NCI-H345 treated with DMSO at 0.1 percent for 48 hours (cell line): ENCODE results near the gene PARS2.
A peak's percentile ranks its signal among the peaks of the same experiment; 100 is the strongest.

Source experiments
- DNase-seq: peaks from one replicate; lab custom pipeline; 2025; ENCODE audit not compliant: unreplicated experiment; lab: John Stamatoyannopoulos, UW

The PARS2 gene

DNA sequence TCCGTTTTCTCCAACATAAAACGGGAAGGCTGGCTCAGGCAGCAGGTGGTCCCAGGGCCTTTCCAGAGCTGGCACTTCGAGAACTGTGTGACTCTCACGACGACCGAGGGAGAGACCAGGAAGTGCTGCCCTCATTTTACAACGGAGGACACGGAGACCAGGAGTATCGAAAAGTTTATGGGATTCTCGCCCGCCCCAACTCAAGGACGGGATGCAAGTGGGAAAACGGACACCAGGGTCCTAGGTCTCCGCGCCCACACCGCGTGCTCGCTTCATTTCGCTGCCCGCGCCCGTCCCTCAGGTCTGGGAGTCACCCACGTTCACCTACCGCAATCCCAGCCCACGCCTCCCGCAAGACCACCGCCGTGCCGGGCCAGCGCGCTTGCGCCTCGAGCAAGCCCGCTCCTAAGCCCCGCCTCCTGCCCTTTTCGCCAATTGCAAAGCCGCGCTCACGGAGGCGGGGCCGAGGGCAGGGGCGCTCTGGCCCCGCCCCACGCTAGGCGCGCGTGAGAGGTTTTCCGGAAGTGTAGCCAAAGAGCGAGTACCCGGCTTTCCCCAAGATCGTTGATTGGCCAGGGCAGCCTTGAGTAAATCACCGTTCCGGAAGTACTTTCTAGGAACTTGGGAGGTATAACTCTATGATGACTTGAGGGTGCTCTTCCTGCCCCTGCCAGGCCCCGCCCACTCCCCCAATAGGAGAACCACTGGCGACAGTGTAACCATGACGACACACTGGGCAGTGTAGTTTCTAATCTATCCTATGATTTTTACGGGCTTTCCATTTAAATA, at the start of gene PARS2:
Gene PARS2 (minus strand): TSS at position 391 of the 789 bp plus-strand sequence. CDS start 5,362 bp downstream, outside the sequence.
- peak; percentile 99 for DNase-seq

DNA sequence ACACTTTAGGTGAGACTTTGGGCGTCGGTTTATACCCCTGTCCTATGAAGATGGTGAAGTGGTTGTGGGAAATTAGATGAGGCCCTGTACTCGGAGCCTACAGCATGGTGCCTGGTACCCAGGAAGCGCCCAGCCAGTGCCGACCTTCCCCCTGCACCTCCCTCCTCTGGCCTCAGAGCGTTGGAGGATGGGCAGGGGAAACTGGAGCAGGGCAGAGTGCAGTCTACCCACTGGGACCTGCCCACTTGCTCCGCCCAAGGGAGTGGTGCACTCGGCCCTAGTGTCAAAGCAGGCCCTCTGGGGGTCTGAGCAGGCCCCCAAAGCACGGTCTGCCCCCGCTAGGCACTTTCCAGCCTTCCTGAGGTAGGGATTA, 49.8 kb upstream of the PARS2 start:
- DNase-seq: no peak

DNA sequence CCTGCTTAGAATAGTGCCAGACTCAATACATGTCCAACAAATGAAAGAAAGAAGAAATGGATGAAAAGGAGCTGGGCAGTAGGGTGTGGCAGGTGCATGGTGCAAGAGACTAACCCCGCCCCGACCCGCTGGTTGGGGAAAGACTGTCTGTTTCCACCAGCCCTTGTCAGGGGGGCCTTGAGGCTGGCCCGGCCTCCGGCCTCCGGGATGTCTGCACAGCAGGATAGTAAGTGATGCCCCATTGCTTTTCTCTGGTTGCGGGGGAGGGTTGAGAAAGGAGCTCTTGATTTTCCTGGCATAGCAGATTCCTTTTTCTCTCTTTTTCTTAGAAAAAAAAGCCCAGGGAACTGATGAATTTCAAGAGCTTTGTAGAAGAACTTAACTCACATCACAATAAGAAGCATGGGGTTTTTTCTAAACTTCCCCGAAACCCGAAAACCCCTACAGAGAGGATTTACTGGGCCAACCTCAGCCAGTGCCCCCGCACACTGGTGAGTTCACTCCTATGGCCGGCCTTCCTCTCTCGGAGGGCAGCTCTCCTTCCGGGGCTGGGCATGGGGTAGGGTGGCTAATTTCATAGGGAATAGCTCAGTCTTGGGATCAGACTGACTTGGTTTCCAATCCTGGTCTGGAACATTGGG, 49.3 kb upstream of the PARS2 start:
- DNase-seq: no peak

DNA sequence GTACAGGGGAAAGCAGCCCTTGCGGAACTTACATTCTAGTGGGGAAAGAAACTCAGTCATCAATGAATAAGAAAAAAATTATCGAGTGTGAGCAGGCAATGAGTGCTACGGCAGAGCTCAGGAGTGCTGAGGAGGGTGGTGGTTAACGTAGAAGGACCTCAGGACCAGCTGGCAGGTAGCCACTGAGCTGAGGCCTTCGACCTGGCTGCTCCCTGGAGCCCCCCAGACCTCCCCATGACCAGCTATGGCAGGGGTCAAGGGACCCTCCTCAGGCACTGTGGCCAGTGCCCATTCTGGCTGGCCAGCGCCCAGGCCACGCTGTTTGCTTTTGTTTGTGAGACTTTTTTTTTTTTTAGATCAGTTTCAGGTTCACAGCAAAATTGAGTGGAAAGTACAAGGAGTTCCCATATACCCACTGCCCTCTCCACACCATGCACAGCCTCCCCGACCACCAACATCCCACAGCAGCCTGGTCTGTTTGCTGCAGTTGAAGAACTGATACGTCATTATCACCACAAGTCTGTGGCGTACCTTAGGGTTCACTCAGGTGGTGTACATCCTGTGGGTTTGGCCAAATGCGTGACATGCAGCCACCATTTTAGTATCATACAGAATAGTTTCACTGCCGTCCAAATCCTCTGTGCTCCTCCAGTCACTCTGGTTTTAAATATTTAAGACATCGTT, 48.6 kb upstream of the PARS2 start:
- DNase-seq: no peak

DNA sequence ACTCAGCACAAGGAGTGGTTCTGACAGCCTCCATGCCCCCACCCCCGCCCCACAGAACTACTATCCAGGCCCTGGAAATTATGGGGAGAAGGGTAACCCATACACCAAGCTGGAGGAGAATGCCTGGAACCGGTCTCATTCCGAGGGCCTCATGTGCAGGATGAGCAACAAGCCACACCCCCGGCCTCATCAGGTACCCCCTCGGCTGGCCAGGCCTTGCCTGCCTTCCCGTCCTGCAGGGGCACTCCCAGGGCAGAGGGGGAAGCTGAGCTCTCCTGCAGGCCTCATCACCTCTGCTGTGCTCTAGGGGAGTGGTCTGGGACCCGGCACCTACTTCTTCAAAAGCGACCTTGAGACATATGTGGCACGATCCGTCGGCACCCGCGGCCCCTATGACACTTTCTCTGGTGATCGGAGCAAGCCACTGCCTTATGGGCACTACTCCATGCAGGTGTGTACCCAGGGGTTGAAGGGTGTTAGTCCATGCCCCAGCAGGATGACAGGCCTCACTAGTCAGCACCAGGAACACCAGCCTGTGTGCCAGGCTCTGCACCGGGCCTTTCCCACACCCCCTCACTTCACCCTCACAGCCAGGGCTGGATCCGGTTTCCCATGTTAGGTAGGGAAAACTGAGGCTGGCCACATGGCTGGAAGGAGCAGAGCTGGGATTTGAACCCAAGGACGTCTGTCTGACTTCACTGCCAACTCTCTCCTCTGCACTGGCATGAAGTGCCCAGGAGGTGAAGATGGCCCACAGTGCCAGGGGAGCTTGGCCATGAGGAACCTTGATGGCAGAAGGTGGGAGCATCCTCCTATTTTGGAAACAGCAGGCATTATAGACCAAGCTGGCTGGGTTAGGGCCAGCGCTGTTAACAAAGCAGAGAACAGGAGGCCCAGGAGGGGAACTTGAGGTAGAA, 47.7 kb upstream of the PARS2 start:
- DNase-seq: no peak

DNA sequence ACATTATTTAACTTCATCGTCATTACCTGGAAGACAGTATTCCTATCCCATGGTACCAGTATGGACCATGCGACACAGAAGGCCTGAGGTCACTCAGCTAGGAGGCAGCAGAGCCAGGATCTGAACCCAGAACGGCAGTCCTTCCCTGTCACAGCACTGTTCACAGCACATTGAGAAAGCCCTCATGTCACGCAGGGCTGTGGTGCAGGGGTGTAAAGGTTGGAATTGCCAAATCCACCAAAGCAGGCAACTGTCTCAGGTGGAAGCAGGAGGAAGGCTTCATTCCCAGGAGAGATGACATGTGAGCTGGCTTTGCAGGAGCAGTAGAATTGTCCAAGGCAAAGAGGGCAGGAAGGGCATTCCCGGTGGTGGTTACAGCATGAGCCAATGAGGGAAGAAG, 46.7 kb upstream of the PARS2 start:
- no peak for DNase-seq

DNA sequence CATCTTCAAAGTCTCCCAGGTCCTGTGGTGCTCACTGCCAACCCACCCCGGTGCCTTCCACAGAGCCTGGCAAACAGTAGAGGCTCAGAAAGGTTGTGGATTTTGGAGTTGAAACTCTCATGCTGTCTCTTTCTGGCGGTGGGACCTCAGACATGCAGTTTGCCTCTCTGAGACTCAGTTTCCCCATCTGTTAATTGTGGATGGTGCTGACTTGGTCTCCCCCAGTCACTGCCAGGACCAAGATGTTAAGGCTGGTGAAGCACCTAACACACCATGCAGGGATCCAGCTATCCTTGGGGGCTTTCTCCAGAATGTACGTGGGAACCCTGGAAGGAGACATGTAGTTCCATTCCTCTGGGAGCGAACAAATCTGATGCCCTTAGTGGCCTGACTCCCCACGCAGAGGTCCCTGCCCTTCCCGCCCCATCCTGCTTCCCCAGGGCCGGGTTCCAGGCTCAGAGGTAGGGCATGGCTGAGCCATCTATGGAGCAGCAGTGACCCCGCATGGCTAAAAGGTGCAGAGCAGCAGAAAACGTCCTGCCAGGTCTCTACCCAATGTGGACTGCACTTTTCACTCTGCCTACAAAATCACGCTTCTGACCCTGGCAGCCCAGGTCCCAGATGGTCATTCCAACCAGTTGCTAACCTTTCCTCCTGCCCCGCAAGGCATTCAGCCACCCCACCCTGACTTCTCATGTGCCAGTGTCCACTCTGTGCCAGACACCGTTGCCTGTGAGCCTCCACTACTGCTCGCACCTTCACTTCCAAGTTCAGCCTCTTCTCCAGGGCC, 46.0 kb upstream of the PARS2 start:
- peak; percentile 30 for DNase-seq

DNA sequence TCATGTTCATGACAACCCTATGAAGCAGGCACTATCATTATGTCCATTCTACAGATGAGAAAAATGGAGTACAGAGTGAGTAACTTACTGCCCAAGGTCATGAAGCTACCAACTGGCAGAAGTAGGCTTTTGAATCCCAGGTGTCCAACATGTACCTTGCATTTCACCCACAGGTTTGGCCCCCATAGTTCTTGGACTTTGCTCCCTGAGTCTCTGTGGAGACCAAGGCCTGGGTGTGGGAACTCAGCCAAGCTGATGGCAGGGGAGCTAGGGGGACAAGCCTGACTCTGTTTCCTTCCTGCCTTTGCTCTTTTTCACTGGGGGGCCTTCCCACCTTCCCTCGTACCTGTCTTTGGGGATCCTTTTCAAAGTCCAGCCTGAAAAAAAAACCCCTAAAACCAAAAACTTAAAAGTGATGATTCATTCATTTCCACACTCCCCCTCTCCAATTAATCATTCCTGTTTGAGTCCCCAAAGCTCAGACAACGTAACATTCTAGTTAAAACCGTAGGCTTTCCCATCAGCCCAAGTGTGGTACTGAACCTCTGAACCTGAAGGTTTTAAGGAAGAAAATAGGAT, 45.3 kb upstream of the PARS2 start:
- DNase-seq: no peak

DNA sequence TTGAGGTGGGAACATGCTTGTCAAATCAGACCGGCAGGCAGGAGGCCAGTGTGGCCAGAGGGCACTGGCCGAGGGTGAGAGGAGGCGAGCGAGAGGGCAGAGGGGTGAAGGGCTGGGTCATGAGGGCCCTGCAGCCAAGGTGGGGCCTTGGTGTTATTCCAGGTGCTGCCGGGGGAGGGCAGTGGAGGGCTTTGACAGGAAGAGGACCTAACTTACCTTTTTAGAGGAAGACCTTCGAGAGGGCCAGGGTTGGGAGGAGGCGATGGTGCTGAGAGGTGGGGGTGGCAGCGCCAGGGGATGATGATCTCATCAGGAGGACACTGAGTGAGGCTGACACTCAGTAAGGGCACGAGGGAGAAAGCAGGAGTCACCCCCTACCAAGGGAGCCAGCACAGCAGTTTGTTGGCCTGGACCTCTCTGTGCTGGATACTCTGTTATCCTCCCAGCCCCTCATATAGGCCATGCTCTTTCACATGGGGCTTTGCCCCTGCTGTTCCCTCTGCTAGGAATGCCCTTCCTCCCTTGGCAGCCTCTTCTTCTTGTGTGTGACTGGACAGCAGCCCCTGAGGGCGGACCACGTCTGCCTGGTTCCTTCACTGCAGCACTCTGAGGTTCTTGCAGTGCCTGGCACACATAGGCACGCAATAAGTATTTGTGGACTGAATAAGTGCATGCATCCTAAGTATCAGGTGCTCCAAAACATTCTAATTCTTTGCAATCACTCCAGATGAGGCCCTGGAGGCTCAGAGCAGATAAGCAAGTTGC, 44.3 kb upstream of the PARS2 start:
- no peak for DNase-seq

DNA sequence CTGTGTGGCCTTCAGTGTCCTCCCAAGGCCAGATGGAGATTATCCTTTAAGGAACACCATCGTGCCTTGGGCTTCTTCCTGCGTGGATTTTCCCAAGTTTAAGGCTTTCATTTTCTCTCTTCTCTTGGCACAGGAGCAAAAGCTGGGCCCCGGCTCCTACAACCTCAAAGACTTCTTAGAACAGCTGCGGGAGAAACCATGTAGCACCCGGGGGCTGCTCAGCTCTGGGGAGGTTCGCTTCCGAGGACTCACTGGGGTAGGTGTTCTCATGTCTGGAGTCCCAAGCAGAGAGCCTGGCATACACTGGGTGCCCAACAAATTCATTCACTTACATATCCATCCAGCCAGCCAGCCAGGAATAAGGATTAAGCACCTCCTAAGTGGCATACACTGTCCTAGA, 43.4 kb upstream of the PARS2 start:
- DNase-seq: no peak

DNA sequence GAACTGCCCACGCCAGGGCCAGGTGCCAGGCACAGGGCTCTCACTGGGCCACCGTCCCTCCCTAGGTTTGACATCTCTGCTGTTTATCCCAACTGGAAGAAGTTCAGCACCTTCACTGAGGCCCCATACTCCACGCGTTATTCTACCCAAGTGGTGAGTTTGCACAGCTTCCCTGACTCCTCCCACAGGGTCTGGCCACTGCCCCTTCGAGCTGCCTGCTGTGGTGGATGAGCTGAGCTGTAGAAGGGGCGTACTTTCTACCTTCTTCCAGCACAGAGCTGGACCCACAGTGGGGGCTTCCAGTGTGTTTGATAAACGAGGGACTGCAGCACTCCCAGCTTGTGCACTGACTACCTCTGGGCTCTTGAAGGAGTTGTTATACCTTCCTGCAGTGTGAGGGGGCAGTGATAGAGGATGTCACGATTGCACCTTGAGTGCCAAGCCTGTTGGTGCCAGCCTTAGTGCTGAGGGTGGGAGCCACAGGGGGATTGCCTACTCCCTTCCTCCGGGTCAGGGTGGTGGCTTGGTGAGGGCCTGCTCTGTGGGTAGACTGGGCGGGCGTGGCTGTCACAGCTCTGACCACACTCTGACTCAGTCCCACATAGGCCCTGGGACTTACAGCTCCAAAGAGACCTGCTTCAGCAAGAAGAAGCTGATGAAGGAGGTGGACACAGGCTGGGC, 42.7 kb upstream of the PARS2 start:
- no peak for DNase-seq

DNA sequence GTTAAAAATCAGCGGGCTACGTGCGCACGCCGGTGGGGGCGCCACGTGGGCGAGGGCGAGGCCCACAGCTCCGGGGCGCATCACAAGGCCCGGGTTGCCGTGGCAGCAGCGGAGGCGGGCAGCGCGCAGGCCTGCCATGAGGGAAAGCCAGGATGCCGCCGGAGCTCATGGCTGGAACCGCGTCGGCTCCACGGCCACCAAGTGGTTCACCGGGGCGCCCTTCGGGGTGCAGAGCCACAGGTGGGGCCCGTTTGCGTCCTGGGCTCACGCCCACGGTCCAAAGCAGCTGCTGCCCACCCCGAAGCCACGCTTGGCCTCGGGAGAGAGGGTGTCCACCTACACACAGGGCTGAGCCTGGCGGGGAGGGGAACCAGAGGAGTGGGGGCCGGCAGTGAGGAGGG, 41.7 kb upstream of the PARS2 start:
- no peak for DNase-seq

DNA sequence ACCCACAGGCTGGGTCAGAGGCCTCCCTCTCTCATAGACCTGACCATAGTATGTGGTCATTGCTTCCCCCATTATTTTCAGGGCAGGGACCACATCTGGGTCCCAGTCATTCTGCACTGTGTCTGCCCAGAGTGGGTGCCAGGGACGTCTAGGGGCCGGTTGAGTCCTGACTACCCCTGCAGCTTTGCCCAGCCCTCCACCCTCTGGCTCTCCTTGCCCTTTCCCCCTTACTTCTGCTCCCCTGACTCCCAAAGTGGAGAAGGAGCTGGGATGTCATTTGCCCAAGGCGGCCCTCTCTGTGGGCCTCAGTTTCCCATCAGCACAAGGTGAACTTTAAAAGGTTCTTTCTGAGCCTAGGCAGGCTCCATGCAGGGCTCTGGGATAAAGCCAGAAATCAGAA, 41.1 kb upstream of the PARS2 start:
- no peak for DNase-seq

DNA sequence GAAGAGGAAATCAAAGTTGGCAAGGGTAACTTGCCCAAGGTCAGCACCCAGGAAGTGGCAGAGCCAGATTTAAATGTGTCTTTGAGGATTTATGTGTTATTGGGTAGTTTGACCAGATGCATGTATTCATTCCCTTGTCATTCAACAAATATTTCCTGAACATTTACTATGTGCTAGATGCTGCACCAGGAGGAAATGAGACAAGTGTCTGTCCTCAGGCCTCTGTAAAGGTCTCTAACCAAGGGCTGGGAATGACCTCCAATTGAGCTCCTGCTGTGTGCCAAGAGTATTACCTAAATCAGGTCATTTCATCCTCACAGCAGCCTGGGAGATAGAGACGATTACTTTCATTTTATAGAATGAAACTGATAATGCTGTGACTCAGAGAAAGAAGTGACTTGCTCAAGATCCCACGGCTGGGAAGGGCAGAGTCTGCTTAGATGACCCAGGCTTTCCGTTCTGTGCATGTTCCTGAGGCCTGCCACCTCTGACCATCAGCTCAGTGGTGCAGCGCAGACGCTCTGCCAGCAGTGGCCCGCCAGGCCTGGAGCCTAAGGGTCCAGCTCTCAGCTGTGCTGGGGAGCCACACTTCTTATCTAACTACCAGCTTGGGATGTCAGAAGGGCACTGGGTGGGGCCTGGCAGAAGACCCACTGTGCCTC, 40.3 kb upstream of the PARS2 start:
- no peak for DNase-seq

DNA sequence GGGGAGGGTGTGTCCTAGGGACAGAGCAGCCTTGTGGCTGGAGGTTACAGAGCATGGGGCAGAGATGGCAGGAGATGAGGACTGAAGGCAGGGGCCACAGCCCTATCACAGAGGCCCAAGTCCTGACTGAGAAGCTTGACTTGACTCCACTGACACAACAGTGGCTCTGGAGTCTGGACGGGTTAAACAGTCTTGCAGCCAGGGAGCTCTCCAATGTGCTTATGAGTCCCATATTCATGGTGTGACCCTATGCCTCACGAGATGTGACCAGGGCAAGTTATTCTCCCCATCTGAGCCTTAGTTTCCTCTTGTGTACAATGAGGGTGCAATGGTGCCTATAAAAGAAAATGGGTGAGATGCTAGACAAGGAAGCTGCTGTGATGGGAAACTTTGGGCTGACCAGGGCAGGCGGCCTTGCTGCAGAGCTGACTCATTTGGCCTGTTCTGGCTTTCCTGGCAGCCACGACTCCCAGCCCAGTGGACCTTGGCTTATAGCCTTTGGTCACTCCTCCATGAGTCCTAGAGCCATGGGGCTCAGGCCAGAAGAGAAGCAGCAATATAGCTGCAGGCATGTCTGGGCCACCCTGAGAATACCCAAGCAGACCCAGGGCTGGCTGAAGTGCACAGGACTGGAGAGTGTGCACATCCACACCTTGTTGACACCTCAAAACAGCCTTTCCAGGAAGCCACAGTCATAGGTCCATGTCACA, 39.6 kb upstream of the PARS2 start:
- DNase-seq: no peak

DNA sequence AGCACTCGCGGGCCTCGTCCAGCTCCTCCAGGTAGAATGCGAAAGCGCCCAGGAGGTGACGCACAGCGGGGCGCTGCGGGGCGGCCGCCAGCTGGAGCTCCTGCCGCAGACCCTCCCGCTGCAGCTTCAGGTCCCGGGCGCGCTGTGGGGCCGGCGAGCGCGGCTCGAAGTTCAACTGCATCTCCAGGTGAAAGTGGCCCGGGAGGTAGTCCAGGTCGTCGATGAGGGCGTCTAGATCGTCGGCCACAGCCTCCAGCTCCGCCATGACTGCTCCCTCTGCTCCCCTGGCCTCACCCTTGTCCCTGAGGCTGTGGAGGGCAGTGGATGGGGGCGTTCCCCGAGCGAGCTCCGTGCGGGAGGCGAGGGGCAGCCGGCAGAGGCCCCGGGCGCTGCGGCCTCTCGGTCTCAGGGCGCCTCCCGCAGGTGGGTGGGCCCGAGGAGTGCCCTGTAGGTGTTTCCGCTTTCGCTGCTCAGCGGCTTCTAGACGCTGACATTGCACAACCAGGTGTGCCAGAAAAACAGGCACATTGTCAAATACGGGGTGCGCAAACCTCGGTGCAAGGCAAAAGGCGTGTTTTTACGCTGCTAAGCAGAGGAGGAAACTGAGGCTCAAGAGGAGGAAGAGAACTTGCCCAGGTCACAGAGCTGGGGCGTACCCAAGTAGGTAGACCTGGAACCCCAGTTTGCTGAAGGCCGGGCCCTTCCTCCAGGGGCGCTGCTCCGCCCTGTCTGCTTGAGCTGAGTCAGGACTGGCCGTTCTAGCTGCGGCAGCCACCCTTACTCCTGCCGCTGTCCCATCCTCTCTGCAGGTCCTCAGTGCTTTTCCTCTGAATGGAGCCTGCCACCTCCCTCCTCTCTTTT, 36.8 kb upstream of the PARS2 start, which contains the start of gene TTC22:
Gene TTC22 (minus strand): TSS at position 425 of the 861 bp plus-strand sequence. CDS start 160 bp downstream, at position 265.
- no peak for DNase-seq
